Measurements from ENCODE around the gene GADD45G.

GADD45G gene

DNA sequence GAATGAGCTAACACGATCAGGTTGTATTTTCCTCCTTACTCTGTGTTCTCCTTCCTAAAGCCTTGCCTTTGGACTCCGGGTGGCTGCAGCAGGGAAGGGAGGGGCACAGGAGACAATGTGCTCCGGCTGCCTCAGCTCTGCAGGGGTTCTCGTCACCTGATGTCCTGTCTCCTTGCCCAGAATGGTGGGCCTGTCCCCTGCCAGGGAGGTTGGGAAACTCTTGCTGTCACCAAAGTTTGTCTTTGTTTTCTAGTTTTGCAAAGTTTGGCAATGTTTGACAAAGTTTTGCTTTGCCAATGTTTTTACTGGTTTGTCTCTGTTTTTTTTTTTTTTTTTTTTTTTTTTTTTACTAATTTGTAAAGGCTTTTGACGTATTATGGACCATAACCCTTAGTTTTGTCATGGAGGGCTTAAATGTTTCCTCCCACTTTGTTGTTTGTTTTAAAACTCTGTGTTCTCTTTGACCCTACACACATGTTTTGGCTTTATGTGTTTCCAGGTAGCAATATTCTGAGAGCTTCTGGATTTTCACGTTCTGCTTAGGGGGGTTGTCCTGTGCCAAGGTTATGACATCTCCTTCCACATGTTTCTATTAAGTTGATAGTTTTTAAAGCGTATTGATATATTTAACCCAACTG, 49.3 kb downstream of the GADD45G start:
- no peak for DNase-seq (ENCODE audit: low read depth in 2 of 2)

- no peak for DNase-seq (ENCODE audit: low read depth in 2 of 2)
Measured at GRCh38 chr9:89655056-89655989, 50.5 kb downstream of the GADD45G start.

Measured in stimulated activated CD4-positive, alpha-beta T cell treated with anti-CD3 and anti-CD28 coated beads, Interleukin-15, amount 100 ng/mL, for 48 hours (primary cell).